ENCODE results near the gene RPRML.
A peak's percentile ranks its signal among the peaks of the same experiment; 100 is the strongest.
"Not testable (repeated sequence)": the region's sequence is repeated elsewhere in the genome, so short reads cannot be mapped to it uniquely, and the experiment has no call there.

Gene RPRML

GRCh38 chr17:46987927-46988326, 8.9 kb upstream of the RPRML start:
- peaks cover 49% of the 10 kb centered on the region for H3K27me3 ChIP-seq (ENCODE audit: control insufficient read depth, insufficient read depth, low read length)
- H3K4me2 ChIP-seq (ENCODE audit: low read length); H3K4me3 ChIP-seq (ENCODE audit: low read length); H3K4me1 ChIP-seq (ENCODE audit: control insufficient read depth, insufficient read depth, low read length); H3K36me3 ChIP-seq (ENCODE audit: insufficient read depth, low read length); H3K9ac ChIP-seq (ENCODE audit: low read depth, low read length); H3K9me3 ChIP-seq (replicated peaks; ENCODE audit: low read length): not testable (repeated sequence)

- no peaks in the 10 kb centered on the region for H3K36me3 ChIP-seq (ENCODE audit: insufficient read depth, low read length)
- H3K9me3 ChIP-seq (replicated peaks; ENCODE audit: low read length) = no peaks in the 10 kb centered on the region
- H3K9ac ChIP-seq (ENCODE audit: low read depth, low read length) = no peak overlapping the region
- H3K27me3 ChIP-seq (ENCODE audit: control insufficient read depth, insufficient read depth, low read length) = peaks cover 60% of the 10 kb centered on the region
- H3K4me1 ChIP-seq (ENCODE audit: control insufficient read depth, insufficient read depth, low read length) = no peaks in the 10 kb centered on the region
- H3K4me3 ChIP-seq (ENCODE audit: low read length) = no peak overlapping the region
- H3K4me2 ChIP-seq (ENCODE audit: low read length) = no peak overlapping the region
Measured at GRCh38 chr17:46986366-46986765, 7.3 kb upstream of the RPRML start.

- no peaks in the 10 kb centered on the region for H3K4me1 ChIP-seq (ENCODE audit: control insufficient read depth, insufficient read depth, low read length)
- H3K36me3 ChIP-seq (ENCODE audit: insufficient read depth, low read length) = no peaks in the 10 kb centered on the region
- no peak overlapping the region for H3K4me2 ChIP-seq (ENCODE audit: low read length)
- peaks cover 64% of the 10 kb centered on the region for H3K27me3 ChIP-seq (ENCODE audit: control insufficient read depth, insufficient read depth, low read length)
- H3K9me3 ChIP-seq (replicated peaks; ENCODE audit: low read length) = no peaks in the 10 kb centered on the region
- no peak overlapping the region for H3K9ac ChIP-seq (ENCODE audit: low read depth, low read length)
- H3K4me3 ChIP-seq (ENCODE audit: low read length) = no peak overlapping the region
Measured at GRCh38 chr17:46984892-46985291, 5.8 kb upstream of the RPRML start.

DNA sequence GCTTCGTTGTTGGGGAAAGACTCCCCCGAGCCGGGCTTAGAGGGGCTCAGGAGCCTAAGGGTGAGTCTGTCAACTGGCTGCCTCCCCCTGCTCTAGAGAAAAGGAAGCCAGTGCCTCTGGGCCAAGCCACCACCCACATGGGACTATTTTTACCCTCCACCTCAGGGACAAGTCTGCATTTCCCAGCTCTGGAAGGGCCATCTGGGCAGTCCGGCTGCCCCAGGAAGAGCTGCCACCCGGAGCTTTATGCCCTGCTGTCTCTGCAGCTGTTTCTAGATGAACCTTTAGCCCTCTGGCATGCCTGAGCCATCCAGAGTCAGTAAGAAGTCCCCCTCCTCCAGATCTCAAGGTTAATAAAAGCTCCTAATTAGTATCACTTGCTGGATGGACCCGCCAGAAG, 5.3 kb upstream of the RPRML start:
- Histone ChIP-seq H3K27me3 (ENCODE audit: control insufficient read depth, insufficient read depth, low read length) (peaks cover 64% of the 10 kb centered on the region), H3K9ac (ENCODE audit: low read depth, low read length) (no peak overlapping the region), H3K36me3 (ENCODE audit: insufficient read depth, low read length) (no peaks in the 10 kb centered on the region), H3K4me1 (ENCODE audit: control insufficient read depth, insufficient read depth, low read length) (peaks cover 2% of the 10 kb centered on the region), H3K4me3 (ENCODE audit: low read length) (no peak overlapping the region), H3K9me3 (replicated peaks; ENCODE audit: low read length) (no peaks in the 10 kb centered on the region), H3K4me2 (ENCODE audit: low read length) (no peak overlapping the region)

- no peak overlapping the region for H3K9ac ChIP-seq (ENCODE audit: low read depth, low read length)
- no peak overlapping the region for H3K4me2 ChIP-seq (ENCODE audit: low read length)
Measured at GRCh38 chr17:46983782-46984181, 4.7 kb upstream of the RPRML start.

GRCh38 chr17:46982577-46982976, 3.5 kb upstream of the RPRML start:
- Histone ChIP-seq H3K9me3 (replicated peaks; ENCODE audit: low read length) (no peaks in the 10 kb centered on the region), H3K4me3 (ENCODE audit: low read length) (no peak overlapping the region), H3K9ac (ENCODE audit: low read depth, low read length) (no peak overlapping the region), H3K36me3 (ENCODE audit: insufficient read depth, low read length) (no peaks in the 10 kb centered on the region), H3K4me1 (ENCODE audit: control insufficient read depth, insufficient read depth, low read length) (peaks cover 12% of the 10 kb centered on the region), H3K4me2 (ENCODE audit: low read length) (no peak overlapping the region), H3K27me3 (ENCODE audit: control insufficient read depth, insufficient read depth, low read length) (peaks cover 66% of the 10 kb centered on the region)

More at GRCh38 chr17:46983782-46984181, 4.7 kb upstream of the RPRML start:
- peaks cover 64% of the 10 kb centered on the region for H3K27me3 ChIP-seq (ENCODE audit: control insufficient read depth, insufficient read depth, low read length)
- H3K9me3 ChIP-seq (replicated peaks; ENCODE audit: low read length) = no peaks in the 10 kb centered on the region
- no peak overlapping the region for H3K4me3 ChIP-seq (ENCODE audit: low read length)
- H3K4me1 ChIP-seq (ENCODE audit: control insufficient read depth, insufficient read depth, low read length) = peaks cover 7% of the 10 kb centered on the region
- no peaks in the 10 kb centered on the region for H3K36me3 ChIP-seq (ENCODE audit: insufficient read depth, low read length)

DNA sequence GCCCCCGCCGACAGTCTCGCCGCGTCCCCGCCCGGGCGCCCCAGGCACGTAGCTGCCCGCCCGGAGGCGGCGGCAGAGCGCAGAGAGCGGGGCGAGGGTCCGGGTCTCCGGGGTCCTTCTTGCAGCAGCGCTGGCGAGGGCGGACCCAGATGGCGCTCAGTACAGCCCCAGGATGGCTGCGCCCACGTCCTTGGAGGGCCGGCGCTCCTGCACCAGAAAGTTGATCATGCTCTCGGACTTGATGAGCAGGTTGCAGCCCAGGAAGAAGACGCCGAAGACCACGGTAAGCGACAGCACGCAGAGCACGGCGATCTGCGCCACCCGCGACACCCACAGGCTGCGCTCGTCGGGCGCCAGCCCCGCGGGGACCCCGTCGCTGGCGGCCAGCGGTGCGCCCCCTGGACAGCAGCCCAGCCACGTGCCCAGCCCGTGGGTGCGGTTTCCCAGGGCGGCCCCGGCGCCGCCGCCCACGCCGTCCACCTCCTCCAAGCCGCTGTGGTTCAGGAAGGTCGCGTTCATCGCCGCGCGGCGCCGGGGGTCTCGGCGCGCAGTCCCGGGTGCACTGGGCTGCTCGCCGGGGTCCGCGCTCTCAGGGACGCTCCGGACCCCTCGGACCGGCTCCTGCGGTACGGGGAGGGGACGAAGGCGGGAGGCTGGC, 435 bp downstream of the RPRML start:
- H3K9me3 ChIP-seq (replicated peaks; ENCODE audit: low read length) = no peaks in the 10 kb centered on the region
- no peak overlapping the region for H3K9ac ChIP-seq (ENCODE audit: low read depth, low read length)
- peaks cover 69% of the 10 kb centered on the region for H3K27me3 ChIP-seq (ENCODE audit: control insufficient read depth, insufficient read depth, low read length)
- H3K4me1 ChIP-seq (ENCODE audit: control insufficient read depth, insufficient read depth, low read length) = peaks cover 12% of the 10 kb centered on the region
- peak overlapping the region; percentile 71 for H3K4me3 ChIP-seq (ENCODE audit: low read length)
- peak overlapping the region; percentile 94 for H3K4me2 ChIP-seq (ENCODE audit: low read length)
- no peaks in the 10 kb centered on the region for H3K36me3 ChIP-seq (ENCODE audit: insufficient read depth, low read length)

GRCh38 chr17:46977750-46978488, 1.1 kb downstream of the RPRML start:
- H3K4me1 ChIP-seq (ENCODE audit: control insufficient read depth, insufficient read depth, low read length) = peaks cover 12% of the 10 kb centered on the region
- H3K36me3 ChIP-seq (ENCODE audit: insufficient read depth, low read length) = no peaks in the 10 kb centered on the region
- H3K27me3 ChIP-seq (ENCODE audit: control insufficient read depth, insufficient read depth, low read length) = peaks cover 76% of the 10 kb centered on the region
- no peaks in the 10 kb centered on the region for H3K9me3 ChIP-seq (replicated peaks; ENCODE audit: low read length)
- peak overlapping the region; percentile 94 for H3K4me2 ChIP-seq (ENCODE audit: low read length)
- H3K4me3 ChIP-seq (ENCODE audit: low read length) = peak overlapping the region; percentile 71
- H3K9ac ChIP-seq (ENCODE audit: low read depth, low read length) = no peak overlapping the region

GRCh38 chr17:46977348-46977747, 1.7 kb downstream of the RPRML start:
- Histone ChIP-seq H3K27me3 (ENCODE audit: control insufficient read depth, insufficient read depth, low read length) (peaks cover 75% of the 10 kb centered on the region), H3K4me2 (ENCODE audit: low read length) (no peak overlapping the region), H3K36me3 (ENCODE audit: insufficient read depth, low read length) (no peaks in the 10 kb centered on the region), H3K9me3 (replicated peaks; ENCODE audit: low read length) (no peaks in the 10 kb centered on the region), H3K9ac (ENCODE audit: low read depth, low read length) (no peak overlapping the region), H3K4me3 (ENCODE audit: low read length) (no peak overlapping the region), H3K4me1 (ENCODE audit: control insufficient read depth, insufficient read depth, low read length) (peaks cover 12% of the 10 kb centered on the region)

GRCh38 chr17:46976626-46977270, 2.3 kb downstream of the RPRML start:
- Histone ChIP-seq H3K27me3 (ENCODE audit: control insufficient read depth, insufficient read depth, low read length) (peaks cover 76% of the 10 kb centered on the region), H3K9me3 (replicated peaks; ENCODE audit: low read length) (no peaks in the 10 kb centered on the region), H3K36me3 (ENCODE audit: insufficient read depth, low read length) (no peaks in the 10 kb centered on the region), H3K9ac (ENCODE audit: low read depth, low read length) (no peak overlapping the region), H3K4me3 (ENCODE audit: low read length) (no peak overlapping the region), H3K4me1 (ENCODE audit: control insufficient read depth, insufficient read depth, low read length) (peaks cover 12% of the 10 kb centered on the region), H3K4me2 (ENCODE audit: low read length) (no peak overlapping the region)

DNA sequence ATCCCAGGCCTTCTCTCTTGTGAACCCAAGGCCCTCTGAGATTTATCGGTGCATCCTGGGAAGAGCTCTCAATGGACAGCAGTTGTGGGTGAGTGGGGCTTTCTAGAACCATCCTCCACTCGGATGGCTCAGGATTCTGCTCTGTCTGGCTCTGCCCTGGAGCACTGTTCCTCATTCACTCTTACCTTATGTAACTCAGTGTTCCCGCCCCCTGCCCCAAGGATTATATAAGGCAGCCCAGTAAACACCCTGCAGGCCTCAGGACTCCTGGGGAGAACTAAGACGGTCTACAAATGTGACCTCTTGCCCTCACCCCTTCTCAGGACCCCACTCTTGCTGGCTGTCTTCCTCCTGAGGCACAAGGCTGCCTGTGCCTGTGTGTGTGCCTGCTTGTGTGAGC, 3.8 kb downstream of the RPRML start:
- no peak overlapping the region for H3K4me3 ChIP-seq (ENCODE audit: low read length)
- H3K9ac ChIP-seq (ENCODE audit: low read depth, low read length) = no peak overlapping the region
- H3K9me3 ChIP-seq (replicated peaks; ENCODE audit: low read length) = no peaks in the 10 kb centered on the region
- no peaks in the 10 kb centered on the region for H3K36me3 ChIP-seq (ENCODE audit: insufficient read depth, low read length)
- peaks cover 80% of the 10 kb centered on the region for H3K27me3 ChIP-seq (ENCODE audit: control insufficient read depth, insufficient read depth, low read length)
- no peak overlapping the region for H3K4me2 ChIP-seq (ENCODE audit: low read length)
- peaks cover 12% of the 10 kb centered on the region for H3K4me1 ChIP-seq (ENCODE audit: control insufficient read depth, insufficient read depth, low read length)
